Prostate gland (tissue), 2 donors: ENCODE results near the gene LZTS2. TPM values are rescaled to one million over a fixed set of nuclear protein-coding genes. Genes with fewer than 3 reads are reported as not detected.

Experiments used
- DNase-seq: peaks from one replicate; pipeline ENCODE4 v3.0.0-alpha.2; 2019; ENCODE audit warnings: low spot score
- H3K27ac ChIP-seq, 2 donors: fragments of 200-600 bp; sonication (generic); 2 replicates each; pipeline ENCODE4 v1.5.1; 2017 to 2019
- H3K27me3 ChIP-seq: fragments of 200-600 bp; sonication (generic); replicated peaks from 2 replicates; pipeline ENCODE4 v1.5.1; 2019; ENCODE audit not compliant: insufficient read depth
- H3K36me3 ChIP-seq, 2 donors: fragments of 200-600 bp; sonication (generic); 1 replicate in 1 of 2; 2 replicates in 1 of 2; pipeline versions ENCODE4 v1.5.1 to v1.8.1; 2017 to 2019
- H3K4me1 ChIP-seq: fragments of 200-600 bp; sonication (generic); replicated peaks from 2 replicates; pipeline ENCODE4 v1.5.1; 2019
- H3K4me3 ChIP-seq, 2 donors: fragments of 200-600 bp; sonication (generic); 2 replicates each; pipeline ENCODE4 v1.5.1; 2017 to 2019
- H3K9me3 ChIP-seq: fragments of 200-600 bp; sonication (generic); 2 replicates; pipeline ENCODE4 v1.5.1; 2017
- POLR2A ChIP-seq: fragments of 450-650 bp; IDR thresholded peaks from one replicate; pipeline ENCODE4 v1.6.1; 2016; ENCODE audit warnings: antibody characterized with exemption, mild to moderate bottlenecking
- POLR2AphosphoS5 ChIP-seq: sonication (generic); formaldehyde crosslinking; IDR thresholded peaks from one replicate; pipeline ENCODE4 v1.6.1; 2017; ENCODE audit warnings: antibody characterized with exemption
- WGBS: methylation state at CpG from one replicate; pipeline ENCODE4 v1.1.5; 2018; 5-methylcytosine and 5-hydroxymethylcytosine counted together
- intact Hi-C: fragments of 100-400 bp; cut with DNase I; formaldehyde crosslinking; loops from one replicate; pipeline ENCODE4 v1.14.2; 2022
- microRNA counts, 2 donors: library from miRNA; unstranded; fragments of <30 nt; microRNA quantifications; one replicate each; lab custom pipeline; 2016 to 2017
- microRNA-seq: library from miRNA; unstranded; fragments of <30 nt; microRNA quantifications from one replicate; pipeline ENCODE4, GENCODE V29; 2016
- small RNA-seq, 2 donors: library from RNA; depleted of rRNA; stranded (forward); fragments of <200 nt; gene quantifications; one replicate each; pipeline ENCODE3, GENCODE V24; 2016
- total RNA-seq, 2 donors: library from RNA; depleted of rRNA; stranded (reverse); fragments of >200 nt; gene quantifications; one replicate each; pipeline ENCODE4 v1.1.0, GENCODE V29; 2016
- TF ChIP-seq, protein P1 (sequence below), 4 experiments: fragments of 200-600 bp in 2 of 4; fragments of 450-650 bp in 2 of 4; sonication (generic) in 2 of 4; IDR thresholded peaks; 1 replicate in 3 of 4; 2 replicates in 1 of 4; pipeline ENCODE4 v1.5.1; 2016 to 2019; ENCODE audit warnings: antibody characterized with exemption in 4 of 4, mild to moderate bottlenecking in 2 of 4, moderate library complexity in 2 of 4

The LZTS2 gene
- total RNA-seq, 2 donors from 2014 or later, result 108 to 189 TPM

DNA sequence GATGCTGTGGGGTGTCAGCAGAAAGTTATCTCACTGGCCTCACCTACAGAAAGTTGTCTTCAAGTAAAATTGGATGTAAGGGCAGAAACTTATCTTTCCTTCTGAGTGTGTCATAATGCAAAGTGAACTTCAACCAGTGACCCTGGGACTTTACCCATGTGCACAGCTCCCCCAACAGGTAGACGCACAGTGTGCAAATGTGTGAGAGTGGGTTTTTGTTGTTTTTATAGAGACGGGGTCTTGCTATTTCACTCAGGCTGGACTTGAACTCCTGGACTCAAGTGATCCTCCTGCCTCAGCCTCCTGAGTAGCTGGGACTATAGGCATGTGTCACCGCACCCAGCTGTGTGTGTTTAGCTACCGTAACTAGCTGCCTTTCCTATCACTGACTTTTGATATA, 55.8 kb downstream of the LZTS2 start:
- H3K9me3 ChIP-seq, result no peaks in the 10 kb centered on the region
- intact Hi-C loops, result no loop called here
- no peaks in the 10 kb centered on the region for H3K4me1 ChIP-seq
- TF ChIP-seq POLR2A, result no peak
- TF ChIP-seq, protein P1, sequence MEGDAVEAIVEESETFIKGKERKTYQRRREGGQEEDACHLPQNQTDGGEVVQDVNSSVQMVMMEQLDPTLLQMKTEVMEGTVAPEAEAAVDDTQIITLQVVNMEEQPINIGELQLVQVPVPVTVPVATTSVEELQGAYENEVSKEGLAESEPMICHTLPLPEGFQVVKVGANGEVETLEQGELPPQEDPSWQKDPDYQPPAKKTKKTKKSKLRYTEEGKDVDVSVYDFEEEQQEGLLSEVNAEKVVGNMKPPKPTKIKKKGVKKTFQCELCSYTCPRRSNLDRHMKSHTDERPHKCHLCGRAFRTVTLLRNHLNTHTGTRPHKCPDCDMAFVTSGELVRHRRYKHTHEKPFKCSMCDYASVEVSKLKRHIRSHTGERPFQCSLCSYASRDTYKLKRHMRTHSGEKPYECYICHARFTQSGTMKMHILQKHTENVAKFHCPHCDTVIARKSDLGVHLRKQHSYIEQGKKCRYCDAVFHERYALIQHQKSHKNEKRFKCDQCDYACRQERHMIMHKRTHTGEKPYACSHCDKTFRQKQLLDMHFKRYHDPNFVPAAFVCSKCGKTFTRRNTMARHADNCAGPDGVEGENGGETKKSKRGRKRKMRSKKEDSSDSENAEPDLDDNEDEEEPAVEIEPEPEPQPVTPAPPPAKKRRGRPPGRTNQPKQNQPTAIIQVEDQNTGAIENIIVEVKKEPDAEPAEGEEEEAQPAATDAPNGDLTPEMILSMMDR (IDR thresholded peaks at IDR 0.05), result no peak
- TF ChIP-seq POLR2AphosphoS5, result no peak
- no peak for DNase-seq
- H3K27me3 ChIP-seq, result no peaks in the 10 kb centered on the region
- H3K4me3 ChIP-seq, result no peak overlapping the region
- no peak overlapping the region for H3K27ac ChIP-seq
- no peaks in the 10 kb centered on the region for H3K36me3 ChIP-seq
- WGBS, result 93% methylated on average over 4 of the region's 4 CpGs

DNA sequence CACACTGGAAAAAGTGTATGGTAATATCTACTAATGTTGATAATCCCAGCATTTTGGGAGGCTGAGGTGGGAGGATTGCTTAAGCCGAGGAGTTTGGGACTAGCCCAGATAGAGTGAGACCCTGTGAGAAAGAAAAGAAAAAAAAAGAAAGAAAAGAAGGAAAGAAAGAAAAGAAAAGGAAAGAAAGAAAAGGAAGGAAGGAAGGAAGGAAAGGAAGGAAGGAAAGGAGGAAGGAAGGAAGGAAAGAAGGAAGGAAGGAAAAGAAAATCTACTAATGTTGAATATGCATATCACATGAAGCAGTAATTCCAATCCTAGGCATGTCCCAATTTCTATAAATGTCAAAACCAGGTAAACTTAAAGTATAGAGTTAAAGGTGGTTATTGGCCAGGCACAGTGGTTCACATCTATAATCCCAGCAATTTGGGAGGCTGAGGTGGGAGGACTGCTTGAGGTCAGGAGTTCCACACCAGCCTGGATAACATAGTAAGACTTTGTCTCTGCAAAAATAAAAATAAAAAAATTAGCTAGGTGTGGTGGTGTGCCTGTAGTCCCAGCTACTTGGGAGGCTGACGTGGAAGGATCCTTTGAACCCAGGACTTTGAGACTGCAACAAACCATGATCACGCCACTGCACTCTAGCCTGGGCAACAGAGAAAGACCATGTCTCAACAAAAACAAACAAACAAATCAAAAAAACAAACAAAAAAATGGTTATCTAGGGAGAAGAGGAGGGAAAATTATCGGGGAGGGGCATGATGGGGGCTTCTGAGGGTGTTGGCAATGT, 57.0 kb downstream of the LZTS2 start:
- intact Hi-C loops, result no loop called here
- no peaks in the 10 kb centered on the region for H3K27me3 ChIP-seq
- no peaks in the 10 kb centered on the region for H3K9me3 ChIP-seq
- H3K4me1 ChIP-seq, result no peaks in the 10 kb centered on the region
- TF ChIP-seq POLR2A (no peak), POLR2AphosphoS5 (no peak)
- TF ChIP-seq, protein P1 (IDR thresholded peaks at IDR 0.05), result no peak
- no peak for DNase-seq
- no peak overlapping the region for H3K27ac ChIP-seq
- WGBS, result 96% methylated on average over 4 of the region's 4 CpGs
- no peaks in the 10 kb centered on the region for H3K36me3 ChIP-seq
- H3K4me3 ChIP-seq, result no peak overlapping the region

MicroRNAs encoded within 50 kb of the gene (microRNA counts, 767-probe panel; counts per million panel counts)
- microRNA hsa-miR-608 (lab: Ali Mortazavi, UCI), result 0 to 431 counts per million in 2 donors

Small RNAs within 50 kb of the gene (microRNA-seq; reads per million reads assigned to microRNA genes)
- gene MIR608, result not detected

Small RNAs within 50 kb of the gene (small RNA-seq; reads per million reads assigned to genes)
- 0 reads per million in 2 donors for gene MIR608

Other genes starting within 250 kb of the LZTS2 start
- 10 to 100 TPM; 25.3 to 77.8 TPM for gene SLF2, start 86.8 kb upstream of the LZTS2 start, total RNA-seq
- 10 to 100 TPM; 24.2 to 31.0 TPM for gene SEMA4G, start 30.3 kb upstream of the LZTS2 start, total RNA-seq
- 100 to 1,000 TPM in 1 of 2 donors, 10 to 100 TPM in 1; 98.3 to 119 TPM for gene MRPL43, start 12.3 kb upstream of the LZTS2 start, total RNA-seq
- gene TWNK, start 12.3 kb upstream of the LZTS2 start, total RNA-seq, result 10 to 100 TPM in 1 of 2 donors, 1 to 10 TPM in 1; 9.7 to 17.3 TPM
- gene PDZD7, start 31.3 kb downstream of the LZTS2 start, total RNA-seq, result 1 to 10 TPM in 1 of 2 donors, under 1 TPM in 1; 0.82 to 1.5 TPM
- 10 to 100 TPM; 20.7 to 65.4 TPM for gene SFXN3, start 31.4 kb downstream of the LZTS2 start, total RNA-seq
- 10 to 100 TPM in 1 of 2 donors, 1 to 10 TPM in 1; 9.8 to 24.4 TPM for gene KAZALD1, start 62.2 kb downstream of the LZTS2 start, total RNA-seq
- under 1 TPM; 0.05 to 0.34 TPM for gene TLX1, start 131.5 kb downstream of the LZTS2 start, total RNA-seq
- gene LBX1, start 229.7 kb downstream of the LZTS2 start, total RNA-seq, result not detected